Fibroblast of the aortic adventitia (primary cell): ENCODE measurements around the gene RPS15. TPM values are rescaled to one million over a fixed set of nuclear protein-coding genes. Genes with fewer than 3 reads are reported as not detected.
A peak's percentile ranks its signal among the peaks of the same experiment; 100 is the strongest.

Experiments used
- DNase-seq: peaks from one replicate; pipeline ENCODE4 v3.0.0-alpha.2; 2010; ENCODE audit warnings: low read depth
- H3K4me3 ChIP-seq: 2 replicates; pipeline ENCODE4 v1.5.1; 2011; ENCODE audit warnings: low read depth, mild to moderate bottlenecking, control low read depth, low read length, moderate library complexity
- CTCF ChIP-seq: IDR thresholded peaks from 2 replicates; pipeline ENCODE4 v1.5.1; 2011; ENCODE audit warnings: mild to moderate bottlenecking, low read length, control low read depth, inconsistent platforms; ENCODE audit not compliant: insufficient read depth
- total RNA-seq: library from RNA; depleted of rRNA; stranded (reverse); fragments of >200 nt; gene quantifications from 2 replicates; pipeline ENCODE4 v1.2.3, GENCODE V29; 2012; ENCODE audit warnings: low replicate concordance

Gene RPS15
- 567 and 712 TPM in 2 replicates for total RNA-seq

GRCh38 chr19:1438035-1438932, at the start of gene RPS15:
Gene RPS15 (plus strand): TSS chr19:1438396. CDS start chr19:1438426, 30 bp downstream.
- peak; percentile 96 for TF ChIP-seq CTCF

DNA sequence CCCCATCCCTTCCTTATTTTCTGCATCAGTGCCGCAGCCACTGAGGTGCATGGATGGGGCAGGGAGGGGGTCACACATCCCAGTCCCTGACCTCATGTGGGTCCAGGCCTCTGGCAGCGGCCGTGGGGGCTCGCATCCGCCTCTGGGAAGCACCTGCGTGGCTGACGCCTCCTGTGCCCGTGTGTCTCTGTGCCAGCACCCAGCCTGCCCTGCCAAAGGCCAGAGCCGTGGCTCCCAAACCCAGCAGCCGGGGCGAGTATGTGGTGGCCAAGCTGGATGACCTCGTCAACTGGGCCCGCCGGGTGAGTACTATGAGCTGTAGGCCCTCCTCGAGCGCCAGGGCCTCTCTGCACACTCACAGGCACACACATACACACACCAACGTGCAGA, 49.6 kb upstream of the RPS15 start:
- no peak overlapping the region for H3K4me3 ChIP-seq
- DNase-seq: no peak
- no peak for TF ChIP-seq CTCF

More at GRCh38 chr19:1438035-1438932, at the start of gene RPS15:
- H3K4me3 ChIP-seq: peak within 1 kb of the TSS; percentile 83
- peak; percentile 96 for DNase-seq

- TF ChIP-seq CTCF: no peak
- no peak overlapping the region for H3K4me3 ChIP-seq
- DNase-seq: no peak
Observed at GRCh38 chr19:1389033-1389940, 48.9 kb upstream of the RPS15 start.

DNA sequence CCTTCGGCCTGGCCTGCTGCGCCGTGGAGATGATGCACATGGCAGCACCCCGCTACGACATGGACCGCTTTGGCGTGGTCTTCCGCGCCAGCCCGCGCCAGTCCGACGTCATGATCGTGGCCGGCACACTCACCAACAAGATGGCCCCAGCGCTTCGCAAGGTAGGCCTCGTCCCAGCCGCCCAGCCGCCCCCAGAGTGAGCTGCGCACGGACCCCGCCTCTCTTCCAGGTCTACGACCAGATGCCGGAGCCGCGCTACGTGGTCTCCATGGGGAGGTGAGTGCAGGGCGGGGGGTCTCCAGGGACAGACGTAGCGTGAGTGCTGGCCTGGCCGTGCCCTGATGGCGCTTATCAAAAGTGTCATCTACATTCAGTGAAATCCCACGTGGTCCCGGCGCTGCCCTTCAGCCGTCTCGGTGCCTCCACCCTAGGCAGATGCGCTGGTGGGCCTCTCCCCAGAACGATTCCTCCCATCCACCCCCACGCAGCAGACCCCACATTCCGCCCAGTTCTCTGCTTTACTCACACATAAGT, 47.2 kb upstream of the RPS15 start:
- no peak overlapping the region for H3K4me3 ChIP-seq
- no peak for TF ChIP-seq CTCF
- no peak for DNase-seq

DNA sequence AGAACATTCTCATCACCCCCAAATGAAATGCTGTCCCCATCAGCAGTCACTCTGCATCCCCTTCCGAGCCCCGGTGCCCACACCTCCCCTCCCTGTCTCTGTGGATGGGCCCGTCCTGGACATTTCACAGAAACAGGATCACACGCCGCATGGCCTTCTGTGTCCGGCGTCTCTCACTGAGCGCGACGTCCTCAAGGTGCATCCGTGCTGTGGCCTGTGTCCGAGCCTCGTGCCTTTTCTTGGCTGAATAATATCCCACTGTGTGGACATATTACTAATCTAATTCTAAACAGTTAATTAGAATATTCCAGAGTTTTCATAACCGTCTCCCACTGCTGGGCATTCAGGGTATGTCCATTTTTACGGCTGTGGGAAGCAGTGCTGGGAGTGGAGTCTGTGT, 45.8 kb upstream of the RPS15 start:
- no peak for DNase-seq
- no peak overlapping the region for H3K4me3 ChIP-seq
- TF ChIP-seq CTCF: no peak

GRCh38 chr19:1392939-1393530, 45.2 kb upstream of the RPS15 start:
- no peak for TF ChIP-seq CTCF
- no peak overlapping the region for H3K4me3 ChIP-seq

More at GRCh38 chr19:1392939-1393530, 45.2 kb upstream of the RPS15 start:
- DNase-seq: no peak
